HL-60 (cell line): ENCODE data around the gene MED9.

Source experiments
- DNase-seq, 2 experiments: peaks; one replicate each; pipeline ENCODE4 v3.0.0-alpha.2; 2010 to 2020; ENCODE audit warnings: low read depth in 1 of 2, low spot score in 1 of 2
- H3K27ac ChIP-seq: fragments of 250-450 bp; sonication (Bioruptor Pico); replicated peaks from 2 replicates; pipeline ENCODE4 v1.5.1; 2020; ENCODE audit warnings: mild to moderate bottlenecking, moderate library complexity
- H3K27me3 ChIP-seq: fragments of 250-450 bp; sonication (Bioruptor Pico); 2 replicates; pipeline ENCODE4 v1.5.1; 2021; ENCODE audit warnings: mild to moderate bottlenecking, moderate library complexity; ENCODE audit not compliant: insufficient read depth, poor library complexity, severe bottlenecking
- H3K4me3 ChIP-seq: replicated peaks from 2 replicates; pipeline ENCODE4 v1.5.1; 2011; ENCODE audit warnings: mild to moderate bottlenecking, control low read depth, low read length; ENCODE audit not compliant: insufficient read depth
- GABPA ChIP-seq: IDR thresholded peaks from 2 replicates; pipeline ENCODE4 v1.6.1; 2012; ENCODE audit warnings: low read depth
- POLR2AphosphoS5 ChIP-seq: IDR thresholded peaks from 2 replicates; pipeline ENCODE4 v1.6.1; 2012; ENCODE audit warnings: low read depth
- SPI1 ChIP-seq: IDR thresholded peaks from 2 replicates; pipeline ENCODE4 v1.6.1; 2012; ENCODE audit warnings: low read depth, mild to moderate bottlenecking, borderline replicate concordance
- TF ChIP-seq, protein P1 (sequence below): IDR thresholded peaks from one replicate; pipeline ENCODE4 v1.5.1; 2011; ENCODE audit warnings: low read length, control low read depth, inconsistent platforms; ENCODE audit not compliant: insufficient read depth
- TF ChIP-seq, protein P2 (sequence below): IDR thresholded peaks from 2 replicates; pipeline ENCODE4 v1.6.1; 2012; ENCODE audit warnings: low read depth; ENCODE audit not compliant: insufficient replicate concordance

MED9 gene

DNA sequence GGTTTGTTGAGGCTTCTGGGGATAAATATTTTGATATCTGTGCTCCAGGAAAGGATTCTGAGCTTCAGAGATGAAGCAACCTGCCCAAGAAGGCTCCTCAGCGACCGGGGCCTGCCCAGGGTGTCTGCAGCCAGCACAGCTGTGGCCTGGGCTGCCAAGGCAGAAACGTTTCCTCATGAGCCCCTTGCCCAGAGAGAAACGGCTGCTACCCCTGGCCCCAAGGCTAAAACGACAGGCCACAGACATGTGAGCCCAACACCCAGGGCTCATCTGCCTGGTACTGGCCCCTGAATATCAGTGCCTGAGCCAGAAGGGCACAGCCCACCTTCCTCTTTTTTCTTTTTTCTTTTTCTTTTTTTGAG, 64.8 kb downstream of the MED9 start:
- H3K27me3 ChIP-seq: no peaks in the 10 kb centered on the region
- H3K4me3 ChIP-seq: no peak overlapping the region
- TF ChIP-seq, protein P1, sequence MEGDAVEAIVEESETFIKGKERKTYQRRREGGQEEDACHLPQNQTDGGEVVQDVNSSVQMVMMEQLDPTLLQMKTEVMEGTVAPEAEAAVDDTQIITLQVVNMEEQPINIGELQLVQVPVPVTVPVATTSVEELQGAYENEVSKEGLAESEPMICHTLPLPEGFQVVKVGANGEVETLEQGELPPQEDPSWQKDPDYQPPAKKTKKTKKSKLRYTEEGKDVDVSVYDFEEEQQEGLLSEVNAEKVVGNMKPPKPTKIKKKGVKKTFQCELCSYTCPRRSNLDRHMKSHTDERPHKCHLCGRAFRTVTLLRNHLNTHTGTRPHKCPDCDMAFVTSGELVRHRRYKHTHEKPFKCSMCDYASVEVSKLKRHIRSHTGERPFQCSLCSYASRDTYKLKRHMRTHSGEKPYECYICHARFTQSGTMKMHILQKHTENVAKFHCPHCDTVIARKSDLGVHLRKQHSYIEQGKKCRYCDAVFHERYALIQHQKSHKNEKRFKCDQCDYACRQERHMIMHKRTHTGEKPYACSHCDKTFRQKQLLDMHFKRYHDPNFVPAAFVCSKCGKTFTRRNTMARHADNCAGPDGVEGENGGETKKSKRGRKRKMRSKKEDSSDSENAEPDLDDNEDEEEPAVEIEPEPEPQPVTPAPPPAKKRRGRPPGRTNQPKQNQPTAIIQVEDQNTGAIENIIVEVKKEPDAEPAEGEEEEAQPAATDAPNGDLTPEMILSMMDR: no peak
- no peak for TF ChIP-seq POLR2AphosphoS5
- no peak for TF ChIP-seq GABPA
- TF ChIP-seq, protein P2, sequence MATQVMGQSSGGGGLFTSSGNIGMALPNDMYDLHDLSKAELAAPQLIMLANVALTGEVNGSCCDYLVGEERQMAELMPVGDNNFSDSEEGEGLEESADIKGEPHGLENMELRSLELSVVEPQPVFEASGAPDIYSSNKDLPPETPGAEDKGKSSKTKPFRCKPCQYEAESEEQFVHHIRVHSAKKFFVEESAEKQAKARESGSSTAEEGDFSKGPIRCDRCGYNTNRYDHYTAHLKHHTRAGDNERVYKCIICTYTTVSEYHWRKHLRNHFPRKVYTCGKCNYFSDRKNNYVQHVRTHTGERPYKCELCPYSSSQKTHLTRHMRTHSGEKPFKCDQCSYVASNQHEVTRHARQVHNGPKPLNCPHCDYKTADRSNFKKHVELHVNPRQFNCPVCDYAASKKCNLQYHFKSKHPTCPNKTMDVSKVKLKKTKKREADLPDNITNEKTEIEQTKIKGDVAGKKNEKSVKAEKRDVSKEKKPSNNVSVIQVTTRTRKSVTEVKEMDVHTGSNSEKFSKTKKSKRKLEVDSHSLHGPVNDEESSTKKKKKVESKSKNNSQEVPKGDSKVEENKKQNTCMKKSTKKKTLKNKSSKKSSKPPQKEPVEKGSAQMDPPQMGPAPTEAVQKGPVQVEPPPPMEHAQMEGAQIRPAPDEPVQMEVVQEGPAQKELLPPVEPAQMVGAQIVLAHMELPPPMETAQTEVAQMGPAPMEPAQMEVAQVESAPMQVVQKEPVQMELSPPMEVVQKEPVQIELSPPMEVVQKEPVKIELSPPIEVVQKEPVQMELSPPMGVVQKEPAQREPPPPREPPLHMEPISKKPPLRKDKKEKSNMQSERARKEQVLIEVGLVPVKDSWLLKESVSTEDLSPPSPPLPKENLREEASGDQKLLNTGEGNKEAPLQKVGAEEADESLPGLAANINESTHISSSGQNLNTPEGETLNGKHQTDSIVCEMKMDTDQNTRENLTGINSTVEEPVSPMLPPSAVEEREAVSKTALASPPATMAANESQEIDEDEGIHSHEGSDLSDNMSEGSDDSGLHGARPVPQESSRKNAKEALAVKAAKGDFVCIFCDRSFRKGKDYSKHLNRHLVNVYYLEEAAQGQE: no peak
- no peak for TF ChIP-seq SPI1
- H3K27ac ChIP-seq: no peak overlapping the region
- no peak for DNase-seq
